Measurements from ENCODE around the gene ARL5A.

DNA sequence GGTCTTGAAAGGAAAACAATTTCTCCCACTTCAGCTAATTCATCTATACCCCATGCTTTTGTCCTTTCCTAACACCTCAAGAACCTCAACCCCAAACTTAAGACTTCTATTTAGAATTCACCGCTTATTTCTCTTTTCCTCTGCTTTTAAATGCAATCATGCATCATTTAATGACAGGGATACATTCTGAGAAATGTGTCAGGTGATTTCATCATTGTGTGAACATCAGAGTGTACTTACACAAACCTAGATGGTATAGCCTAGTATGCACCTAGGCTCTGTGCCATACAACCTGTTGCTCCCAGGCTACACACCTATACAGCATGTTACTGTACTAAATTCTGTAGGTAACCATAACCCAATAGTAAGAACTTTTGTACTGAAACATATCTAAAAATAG, 22.9 kb downstream of the ARL5A start:
- TF ChIP-seq, protein P1, sequence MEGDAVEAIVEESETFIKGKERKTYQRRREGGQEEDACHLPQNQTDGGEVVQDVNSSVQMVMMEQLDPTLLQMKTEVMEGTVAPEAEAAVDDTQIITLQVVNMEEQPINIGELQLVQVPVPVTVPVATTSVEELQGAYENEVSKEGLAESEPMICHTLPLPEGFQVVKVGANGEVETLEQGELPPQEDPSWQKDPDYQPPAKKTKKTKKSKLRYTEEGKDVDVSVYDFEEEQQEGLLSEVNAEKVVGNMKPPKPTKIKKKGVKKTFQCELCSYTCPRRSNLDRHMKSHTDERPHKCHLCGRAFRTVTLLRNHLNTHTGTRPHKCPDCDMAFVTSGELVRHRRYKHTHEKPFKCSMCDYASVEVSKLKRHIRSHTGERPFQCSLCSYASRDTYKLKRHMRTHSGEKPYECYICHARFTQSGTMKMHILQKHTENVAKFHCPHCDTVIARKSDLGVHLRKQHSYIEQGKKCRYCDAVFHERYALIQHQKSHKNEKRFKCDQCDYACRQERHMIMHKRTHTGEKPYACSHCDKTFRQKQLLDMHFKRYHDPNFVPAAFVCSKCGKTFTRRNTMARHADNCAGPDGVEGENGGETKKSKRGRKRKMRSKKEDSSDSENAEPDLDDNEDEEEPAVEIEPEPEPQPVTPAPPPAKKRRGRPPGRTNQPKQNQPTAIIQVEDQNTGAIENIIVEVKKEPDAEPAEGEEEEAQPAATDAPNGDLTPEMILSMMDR (conservative IDR thresholded peaks at IDR 0.05; ENCODE audit: low read length): no peak
- TF ChIP-seq EZH2phosphoT487 (IDR thresholded peaks at IDR 0.05; ENCODE audit: borderline replicate concordance, low read depth, low read length): no peak
